Measurements from ENCODE around the gene FGF3.

DNA sequence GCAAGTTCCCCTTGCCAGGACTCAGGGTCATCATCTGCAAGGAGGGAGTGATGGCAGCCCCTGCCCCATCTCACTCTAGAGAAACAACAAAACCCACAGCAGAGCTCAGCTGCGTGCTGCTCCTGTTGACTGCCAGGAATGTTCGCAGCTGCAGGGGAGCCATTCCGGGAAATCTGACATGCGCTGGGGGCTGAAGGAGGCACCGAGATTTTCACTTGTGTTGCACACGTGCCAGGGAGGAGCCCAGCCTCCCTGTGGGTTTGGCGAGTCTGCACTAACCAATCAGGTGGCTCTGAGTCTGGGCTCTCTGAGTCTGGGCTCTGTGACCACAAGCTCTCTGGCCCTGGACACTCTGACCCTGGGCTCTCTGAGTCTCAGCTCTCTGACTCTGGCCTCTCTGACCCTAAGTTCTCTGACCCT, 10.5 kb downstream of the FGF3 start:
- TF ChIP-seq EZH2 (IDR thresholded peaks at IDR 0.05; ENCODE audit: borderline replicate concordance, low read length): no peak
- TF ChIP-seq, protein P1, sequence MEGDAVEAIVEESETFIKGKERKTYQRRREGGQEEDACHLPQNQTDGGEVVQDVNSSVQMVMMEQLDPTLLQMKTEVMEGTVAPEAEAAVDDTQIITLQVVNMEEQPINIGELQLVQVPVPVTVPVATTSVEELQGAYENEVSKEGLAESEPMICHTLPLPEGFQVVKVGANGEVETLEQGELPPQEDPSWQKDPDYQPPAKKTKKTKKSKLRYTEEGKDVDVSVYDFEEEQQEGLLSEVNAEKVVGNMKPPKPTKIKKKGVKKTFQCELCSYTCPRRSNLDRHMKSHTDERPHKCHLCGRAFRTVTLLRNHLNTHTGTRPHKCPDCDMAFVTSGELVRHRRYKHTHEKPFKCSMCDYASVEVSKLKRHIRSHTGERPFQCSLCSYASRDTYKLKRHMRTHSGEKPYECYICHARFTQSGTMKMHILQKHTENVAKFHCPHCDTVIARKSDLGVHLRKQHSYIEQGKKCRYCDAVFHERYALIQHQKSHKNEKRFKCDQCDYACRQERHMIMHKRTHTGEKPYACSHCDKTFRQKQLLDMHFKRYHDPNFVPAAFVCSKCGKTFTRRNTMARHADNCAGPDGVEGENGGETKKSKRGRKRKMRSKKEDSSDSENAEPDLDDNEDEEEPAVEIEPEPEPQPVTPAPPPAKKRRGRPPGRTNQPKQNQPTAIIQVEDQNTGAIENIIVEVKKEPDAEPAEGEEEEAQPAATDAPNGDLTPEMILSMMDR (conservative IDR thresholded peaks at IDR 0.05 in 1 of 2, IDR thresholded peaks at IDR 0.05 in 1 of 2; ENCODE audit: extremely low read depth in 1 of 2, insufficient read depth in 1 of 2, low read depth in 1 of 2, low read length in 2 of 2): no peak
